Caco-2 (cell line): ENCODE results near the gene CRTAC1. TPM values are rescaled to one million over a fixed set of nuclear protein-coding genes. Genes with fewer than 3 reads are reported as not detected.
A peak's percentile ranks its signal among the peaks of the same experiment; 100 is the strongest.

Experiments
- BruUV-seq: library from RNA; stranded (reverse); fragments of 400-500 nt; replicated peaks from 2 replicates; lab custom pipeline; 2021; lab: Mats Ljungman, UMichigan
- CTCF ChIA-PET: fragments of 300-600 bp; sonication (Branson Sonifier 250); formaldehyde crosslinking; loops from one replicate; lab custom pipeline; 2022; ENCODE audit warnings: antibody characterized with exemption; lab: Charles Lee
- POLR2A ChIA-PET: fragments of 300-600 bp; sonication (Branson Sonifier 250); formaldehyde crosslinking; loops from one replicate; lab custom pipeline; 2022; ENCODE audit warnings: antibody characterized with exemption; lab: Charles Lee
- DNase-seq, 2 experiments: peaks; one replicate each; pipeline versions ENCODE4 v3.0.0 to v3.0.0-alpha.2; 2020 to 2022
- H3K27me3 ChIP-seq: replicated peaks from 2 replicates; pipeline ENCODE4 v1.6.0; 2011; ENCODE audit warnings: low read length; ENCODE audit not compliant: control insufficient read depth, insufficient read depth
- H3K36me3 ChIP-seq: 2 replicates; pipeline ENCODE4 v1.5.1; 2011; ENCODE audit warnings: low read length; ENCODE audit not compliant: control insufficient read depth, insufficient read depth
- H3K4me1 ChIP-seq: fragments of 250-450 bp; sonication (Bioruptor Pico); 2 replicates; pipeline ENCODE4 v1.5.1; 2020; ENCODE audit warnings: mild to moderate bottlenecking
- H3K4me3 ChIP-seq: 2 replicates; pipeline ENCODE4 v1.5.1; 2011; ENCODE audit warnings: low read depth, mild to moderate bottlenecking, control low read depth, low read length
- H3K9me3 ChIP-seq: fragments of 250-450 bp; sonication (Bioruptor Pico); 2 replicates; pipeline ENCODE4 v1.5.1; 2020; ENCODE audit warnings: mild to moderate bottlenecking, moderate library complexity
- H3K27ac Mint-ChIP-seq: one replicate; pipeline ENCODE4 v1.8.0; 2022; ENCODE audit warnings: mixed read lengths; ENCODE audit not compliant: unreplicated experiment
- H3K27me3 Mint-ChIP-seq: one replicate; pipeline ENCODE4 v1.8.0; 2022; ENCODE audit warnings: mixed read lengths; ENCODE audit not compliant: insufficient read depth, unreplicated experiment
- H3K36me3 Mint-ChIP-seq: one replicate; pipeline ENCODE4 v1.8.0; 2022; ENCODE audit warnings: mild to moderate bottlenecking, mixed read lengths; ENCODE audit not compliant: insufficient read depth, unreplicated experiment
- H3K4me1 Mint-ChIP-seq: one replicate; pipeline ENCODE4 v1.8.0; 2022; ENCODE audit warnings: low read depth, mixed read lengths; ENCODE audit not compliant: unreplicated experiment
- H3K4me3 Mint-ChIP-seq: one replicate; pipeline ENCODE4 v1.8.0; 2022; ENCODE audit warnings: mild to moderate bottlenecking, moderate library complexity, mixed read lengths; ENCODE audit not compliant: unreplicated experiment
- H3K9me3 Mint-ChIP-seq: one replicate; pipeline ENCODE4 v1.8.0; 2022; ENCODE audit warnings: mixed read lengths; ENCODE audit not compliant: unreplicated experiment
- intact Hi-C: fragments of 100-400 bp; cut with micrococcal nuclease; formaldehyde crosslinking; loops from one replicate; pipeline ENCODE4 v1.10.0; 2022; ENCODE audit not compliant: unreplicated experiment
- total RNA-seq: library from RNA; stranded (reverse); gene quantifications from 2 replicates; pipeline ENCODE4 v1.2.3, GENCODE V29; 2022
- TF ChIP-seq, protein P1 (sequence below), 2 experiments: fragments of 200-600 bp in 1 of 2; IDR thresholded peaks; 1 replicate in 1 of 2; 2 replicates in 1 of 2; pipeline versions ENCODE4 v1.5.1 to v1.8.0; 2011 to 2022; ENCODE audit warnings: antibody characterized with exemption in 1 of 2, control low read depth in 1 of 2, inconsistent platforms in 1 of 2, low read depth in 1 of 2, low read length in 1 of 2, mild to moderate bottlenecking in 1 of 2, moderate library complexity in 1 of 2; ENCODE audit not compliant: insufficient read depth in 1 of 2, severe bottlenecking in 1 of 2, unreplicated experiment in 1 of 2

CRTAC1 gene
- total RNA-seq, 1 experiment from 2014 or later, result not detected

GRCh38 chr10:97869091-97870042 lies 161.1 kb downstream of the CRTAC1 start:
- ChIA-PET POLR2A (interaction anchor here (0.6 kb wide), 1 partner anchor 133 kb away, joined by 3 read pairs; the partner anchor contains the start of gene ZFYVE27), CTCF (interaction anchor here (0.6 to 1.8 kb wide), 8 partner anchors 9 to 1377 kb away, joined by 3 to 21 read pairs (median 4); partner anchors contain the start of genes GOLGA7B, SFRP5 and ZFYVE27)
- peak; percentile 87 to 90 for DNase-seq
- BruUV-seq, result no TSS peak
- no peaks in the 10 kb centered on the region for H3K36me3 ChIP-seq
- intact Hi-C loops, result loop anchor here (1.0 to 5.0 kb wide), 3 partner anchors 77 to 110 kb away; partner anchors contain the start of gene SFRP5
- no peaks in the 10 kb centered on the region for H3K36me3 Mint-ChIP-seq
- H3K27ac Mint-ChIP-seq, result no peak overlapping the region
- no peaks in the 10 kb centered on the region for H3K27me3 ChIP-seq
- H3K27me3 Mint-ChIP-seq, result peaks cover 10% of the 10 kb centered on the region
- H3K4me3 ChIP-seq, result no peak overlapping the region
- H3K4me3 Mint-ChIP-seq, result no peak overlapping the region
- no peaks in the 10 kb centered on the region for H3K9me3 Mint-ChIP-seq
- TF ChIP-seq, protein P1, sequence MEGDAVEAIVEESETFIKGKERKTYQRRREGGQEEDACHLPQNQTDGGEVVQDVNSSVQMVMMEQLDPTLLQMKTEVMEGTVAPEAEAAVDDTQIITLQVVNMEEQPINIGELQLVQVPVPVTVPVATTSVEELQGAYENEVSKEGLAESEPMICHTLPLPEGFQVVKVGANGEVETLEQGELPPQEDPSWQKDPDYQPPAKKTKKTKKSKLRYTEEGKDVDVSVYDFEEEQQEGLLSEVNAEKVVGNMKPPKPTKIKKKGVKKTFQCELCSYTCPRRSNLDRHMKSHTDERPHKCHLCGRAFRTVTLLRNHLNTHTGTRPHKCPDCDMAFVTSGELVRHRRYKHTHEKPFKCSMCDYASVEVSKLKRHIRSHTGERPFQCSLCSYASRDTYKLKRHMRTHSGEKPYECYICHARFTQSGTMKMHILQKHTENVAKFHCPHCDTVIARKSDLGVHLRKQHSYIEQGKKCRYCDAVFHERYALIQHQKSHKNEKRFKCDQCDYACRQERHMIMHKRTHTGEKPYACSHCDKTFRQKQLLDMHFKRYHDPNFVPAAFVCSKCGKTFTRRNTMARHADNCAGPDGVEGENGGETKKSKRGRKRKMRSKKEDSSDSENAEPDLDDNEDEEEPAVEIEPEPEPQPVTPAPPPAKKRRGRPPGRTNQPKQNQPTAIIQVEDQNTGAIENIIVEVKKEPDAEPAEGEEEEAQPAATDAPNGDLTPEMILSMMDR (IDR thresholded peaks at IDR 0.05; ENCODE audit: insufficient read depth in 1 of 2, low read depth in 1 of 2, low read length in 1 of 2, severe bottlenecking in 1 of 2, unreplicated experiment in 1 of 2), result peak; percentile 77 to 90
- no peaks in the 10 kb centered on the region for H3K4me1 Mint-ChIP-seq
- H3K4me1 ChIP-seq, result peaks cover 12% of the 10 kb centered on the region
- H3K9me3 ChIP-seq, result no peaks in the 10 kb centered on the region

GRCh38 chr10:97868134-97868685 lies 162.2 kb downstream of the CRTAC1 start:
- ChIA-PET POLR2A (no interaction called here), CTCF (interaction anchor here (0.6 to 1.8 kb wide), 3 partner anchors 61 to 175 kb away, joined by 3 to 21 read pairs (median 4); no protein-coding TSS in a partner anchor)
- peaks cover 10% of the 10 kb centered on the region for H3K27me3 Mint-ChIP-seq
- Histone ChIP-seq H3K9me3 (no peaks in the 10 kb centered on the region), H3K36me3 (no peaks in the 10 kb centered on the region), H3K4me3 (no peak overlapping the region), H3K27me3 (no peaks in the 10 kb centered on the region), H3K4me1 (peaks cover 12% of the 10 kb centered on the region)
- BruUV-seq, result no TSS peak
- no peaks in the 10 kb centered on the region for H3K36me3 Mint-ChIP-seq
- DNase-seq, result no peak
- no peak overlapping the region for H3K27ac Mint-ChIP-seq
- intact Hi-C loops, result loop anchor here (5.0 kb wide), 1 partner anchor 96 kb away; the partner anchor contains the start of gene SFRP5
- TF ChIP-seq, protein P1 (IDR thresholded peaks at IDR 0.05; ENCODE audit: insufficient read depth in 1 of 2, low read depth in 1 of 2, low read length in 1 of 2, severe bottlenecking in 1 of 2, unreplicated experiment in 1 of 2), result no peak
- H3K4me3 Mint-ChIP-seq, result no peak overlapping the region
- H3K4me1 Mint-ChIP-seq, result no peaks in the 10 kb centered on the region
- H3K9me3 Mint-ChIP-seq, result no peaks in the 10 kb centered on the region

DNA sequence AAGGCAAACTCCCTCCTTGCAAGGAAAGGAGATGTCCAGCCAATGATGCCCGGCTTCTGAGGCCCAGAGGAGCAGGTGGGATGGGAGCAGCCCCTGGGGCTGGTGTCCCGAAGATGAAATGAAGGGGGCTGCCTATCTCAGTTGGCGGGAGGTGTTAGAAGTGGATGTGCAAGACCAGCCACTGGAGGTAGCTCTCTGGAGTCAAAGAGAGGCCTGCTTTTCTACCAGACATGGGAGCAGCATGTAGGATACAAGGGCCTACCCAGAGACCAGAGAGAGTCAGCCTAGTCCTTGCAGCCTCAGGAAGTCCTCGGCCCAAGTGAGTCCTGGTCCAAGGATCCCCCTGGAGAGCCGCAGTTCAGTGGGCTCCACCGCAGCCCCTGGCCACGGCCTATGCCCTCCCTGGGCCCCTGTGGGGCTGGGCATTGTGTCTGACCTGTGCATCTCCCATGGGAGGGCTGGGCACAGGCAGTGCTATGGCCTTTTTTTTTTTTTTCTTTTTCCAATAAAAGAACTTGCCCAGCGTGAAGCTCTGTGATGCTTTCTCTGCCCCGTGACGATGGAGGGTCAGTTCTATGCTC lies 163.1 kb downstream of the CRTAC1 start:
- Mint-ChIP-seq H3K27me3 (peaks cover 12% of the 10 kb centered on the region), H3K36me3 (no peaks in the 10 kb centered on the region), H3K4me3 (no peak overlapping the region), H3K4me1 (no peaks in the 10 kb centered on the region), H3K9me3 (no peaks in the 10 kb centered on the region), H3K27ac (no peak overlapping the region)
- no peaks in the 10 kb centered on the region for H3K36me3 ChIP-seq
- no peaks in the 10 kb centered on the region for H3K9me3 ChIP-seq
- DNase-seq, result no peak
- intact Hi-C loops, result loop anchor here (5.0 kb wide), 1 partner anchor 95 kb away; the partner anchor contains the start of gene SFRP5
- H3K27me3 ChIP-seq, result no peaks in the 10 kb centered on the region
- no peak overlapping the region for H3K4me3 ChIP-seq
- POLR2A ChIA-PET, result no interaction called here
- no TSS peak for BruUV-seq
- TF ChIP-seq, protein P1 (IDR thresholded peaks at IDR 0.05; ENCODE audit: insufficient read depth in 1 of 2, low read depth in 1 of 2, low read length in 1 of 2, severe bottlenecking in 1 of 2, unreplicated experiment in 1 of 2), result no peak
- CTCF ChIA-PET, result interaction anchor here (0.6 kb wide), 1 partner anchor 176 kb away, joined by 3 read pairs; no protein-coding TSS in a partner anchor
- H3K4me1 ChIP-seq, result peaks cover 18% of the 10 kb centered on the region
